Measurements from ENCODE around the gene CLMP. TPM values are rescaled to one million over a fixed set of nuclear protein-coding genes. Genes with fewer than 3 reads are reported as not detected.

CLMP gene
- total and polyA plus RNA-seq, 4 donors = 8.2 to 107 (median 47.4) TPM

DNA sequence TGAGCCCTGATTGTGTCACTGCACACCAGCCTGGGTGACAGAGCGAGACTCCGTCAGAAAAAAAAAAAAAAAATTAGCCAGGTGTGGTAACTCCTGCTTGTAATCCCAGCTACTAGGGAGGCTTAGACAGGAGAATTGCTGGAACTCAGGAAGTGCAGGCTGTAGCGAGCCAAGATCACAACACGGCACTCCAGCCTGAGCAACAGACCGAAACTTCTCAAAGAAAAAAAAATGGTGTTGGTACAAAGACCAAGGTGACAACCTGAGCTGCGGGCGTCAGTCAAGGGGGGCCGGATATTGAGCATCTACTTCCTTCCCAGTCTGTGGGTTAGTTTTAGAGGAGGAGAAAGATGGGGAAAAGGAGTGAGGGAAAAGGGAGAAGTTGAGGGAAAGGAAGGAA lies 84.7 kb downstream of the CLMP start:
- no peaks in the 10 kb centered on the region for H3K36me3 ChIP-seq (ENCODE audit: control insufficient read depth in 1 of 2, insufficient read depth in 2 of 2, low read length in 1 of 2)
- no peaks in the 10 kb centered on the region for H3K4me1 ChIP-seq (ENCODE audit: control insufficient read depth in 1 of 2, insufficient read depth in 2 of 2, low read length in 2 of 2)
- H3K27ac ChIP-seq (ENCODE audit: low read depth in 1 of 2, low read length in 2 of 2) = no peak overlapping the region
- intact Hi-C loops (cut with DNase I) = loop anchor here (2.0 to 5.0 kb wide), 3 partner anchors 82 to 132 kb away; partner anchors contain the start of gene CLMP (in 1 of the 2)
- ATAC-seq (ENCODE audit: low FRiP score) = no peak
- H3K9me3 ChIP-seq (ENCODE audit: control insufficient read depth, low read length) = no peaks in the 10 kb centered on the region
- no peak overlapping the region for H3K4me3 ChIP-seq (ENCODE audit: low read length in 2 of 2)
- H3K27me3 ChIP-seq (ENCODE audit: control insufficient read depth in 1 of 2, insufficient read depth in 2 of 2, low read length in 1 of 2) = no peaks in the 10 kb centered on the region
- no peak for DNase-seq
- 77 to 78% methylated on average over 8 of the region's 8 CpGs for WGBS, 2 donors

- ATAC-seq (ENCODE audit: low FRiP score) (no peak), DNase-seq (no peak)
- no peaks in the 10 kb centered on the region for H3K27me3 ChIP-seq (ENCODE audit: control insufficient read depth in 1 of 2, insufficient read depth in 2 of 2, low read length in 1 of 2)
- H3K27ac ChIP-seq (ENCODE audit: low read depth in 1 of 2, low read length in 2 of 2) = no peak overlapping the region
- WGBS, 2 donors = 82 to 94% methylated on average over 4 of the region's 4 CpGs
- H3K4me1 ChIP-seq (ENCODE audit: control insufficient read depth in 1 of 2, insufficient read depth in 2 of 2, low read length in 2 of 2) = no peaks in the 10 kb centered on the region
- intact Hi-C loops (cut with DNase I) = loop anchor here in 1 of 2 donors (10.0 kb wide), 1 partner anchor 367 kb away; no protein-coding TSS in a partner anchor
- H3K36me3 ChIP-seq (ENCODE audit: control insufficient read depth in 1 of 2, insufficient read depth in 2 of 2, low read length in 1 of 2) = no peaks in the 10 kb centered on the region
- H3K9me3 ChIP-seq (ENCODE audit: control insufficient read depth, low read length) = no peaks in the 10 kb centered on the region
- no peak overlapping the region for H3K4me3 ChIP-seq (ENCODE audit: low read length in 2 of 2)
Observed at GRCh38 chr11:123107945-123108495, 87.0 kb downstream of the CLMP start.

- Histone ChIP-seq H3K27ac (ENCODE audit: low read depth in 1 of 2, low read length in 2 of 2) (no peak overlapping the region), H3K27me3 (ENCODE audit: control insufficient read depth in 1 of 2, insufficient read depth in 2 of 2, low read length in 1 of 2) (no peaks in the 10 kb centered on the region), H3K36me3 (ENCODE audit: control insufficient read depth in 1 of 2, insufficient read depth in 2 of 2, low read length in 1 of 2) (no peaks in the 10 kb centered on the region), H3K9me3 (ENCODE audit: control insufficient read depth, low read length) (no peaks in the 10 kb centered on the region), H3K4me3 (ENCODE audit: low read length in 2 of 2) (no peak overlapping the region), H3K4me1 (ENCODE audit: control insufficient read depth in 1 of 2, insufficient read depth in 2 of 2, low read length in 2 of 2) (no peaks in the 10 kb centered on the region)
- DNase-seq = no peak
- intact Hi-C loops (cut with DNase I) = loop anchor here (5.0 to 10.0 kb wide), 4 partner anchors 143 to 373 kb away; no protein-coding TSS in a partner anchor
- WGBS, 2 donors = 95 to 100% methylated on average over 3 of the region's 3 CpGs
- ATAC-seq (ENCODE audit: low FRiP score) = no peak
Observed at GRCh38 chr11:123104697-123105096, 90.4 kb downstream of the CLMP start.

- WGBS, 2 donors = 46 to 49% methylated on average over 8 of the region's 8 CpGs
- intact Hi-C loops (cut with DNase I) = loop anchor here (2.0 to 10.0 kb wide), 5 partner anchors 143 to 374 kb away; no protein-coding TSS in a partner anchor
- Histone ChIP-seq H3K27ac (ENCODE audit: low read depth in 1 of 2, low read length in 2 of 2) (peak overlapping the region; percentile 22 to 82), H3K9me3 (ENCODE audit: control insufficient read depth, low read length) (no peaks in the 10 kb centered on the region), H3K4me1 (ENCODE audit: control insufficient read depth in 1 of 2, insufficient read depth in 2 of 2, low read length in 2 of 2) (no peaks in the 10 kb centered on the region), H3K4me3 (ENCODE audit: low read length in 2 of 2) (no peak overlapping the region), H3K36me3 (ENCODE audit: control insufficient read depth in 1 of 2, insufficient read depth in 2 of 2, low read length in 1 of 2) (no peaks in the 10 kb centered on the region), H3K27me3 (ENCODE audit: control insufficient read depth in 1 of 2, insufficient read depth in 2 of 2, low read length in 1 of 2) (no peaks in the 10 kb centered on the region)
- ATAC-seq (ENCODE audit: low FRiP score) = peak; percentile 84
- DNase-seq = peak in 1 of 2 donors; percentile 69
Observed at GRCh38 chr11:123103326-123103980, 91.6 kb downstream of the CLMP start.

- intact Hi-C loops (cut with DNase I) = loop anchor here (5.0 to 10.0 kb wide), 4 partner anchors 147 to 377 kb away; no protein-coding TSS in a partner anchor
- no peak for ATAC-seq (ENCODE audit: low FRiP score)
- no peak overlapping the region for H3K4me3 ChIP-seq (ENCODE audit: low read length in 2 of 2)
- no peak overlapping the region for H3K27ac ChIP-seq (ENCODE audit: low read depth in 1 of 2, low read length in 2 of 2)
- H3K27me3 ChIP-seq (ENCODE audit: control insufficient read depth in 1 of 2, insufficient read depth in 2 of 2, low read length in 1 of 2) = no peaks in the 10 kb centered on the region
- WGBS, 2 donors = 43 to 46% methylated on average over 7 of the region's 7 CpGs
- no peaks in the 10 kb centered on the region for H3K4me1 ChIP-seq (ENCODE audit: control insufficient read depth in 1 of 2, insufficient read depth in 2 of 2, low read length in 2 of 2)
- no peak for DNase-seq
- no peaks in the 10 kb centered on the region for H3K36me3 ChIP-seq (ENCODE audit: control insufficient read depth in 1 of 2, insufficient read depth in 2 of 2, low read length in 1 of 2)
- H3K9me3 ChIP-seq (ENCODE audit: control insufficient read depth, low read length) = no peaks in the 10 kb centered on the region
Observed at GRCh38 chr11:123100379-123101085, 94.5 kb downstream of the CLMP start.

GRCh38 chr11:123098990-123099389 lies 96.1 kb downstream of the CLMP start:
- WGBS, 2 donors = 60 to 94% methylated on average over 3 of the region's 3 CpGs
- intact Hi-C loops (cut with DNase I) = no loop called here
- H3K27ac ChIP-seq (ENCODE audit: low read depth in 1 of 2, low read length in 2 of 2) = no peak overlapping the region
- ATAC-seq (ENCODE audit: low FRiP score) = no peak
- H3K27me3 ChIP-seq (ENCODE audit: control insufficient read depth in 1 of 2, insufficient read depth in 2 of 2, low read length in 1 of 2) = no peaks in the 10 kb centered on the region
- no peak overlapping the region for H3K4me3 ChIP-seq (ENCODE audit: low read length in 2 of 2)
- H3K4me1 ChIP-seq (ENCODE audit: control insufficient read depth in 1 of 2, insufficient read depth in 2 of 2, low read length in 2 of 2) = no peaks in the 10 kb centered on the region
- H3K36me3 ChIP-seq (ENCODE audit: control insufficient read depth in 1 of 2, insufficient read depth in 2 of 2, low read length in 1 of 2) = no peaks in the 10 kb centered on the region
- DNase-seq = no peak
- H3K9me3 ChIP-seq (ENCODE audit: control insufficient read depth, low read length) = no peaks in the 10 kb centered on the region

- Histone ChIP-seq H3K36me3 (ENCODE audit: control insufficient read depth in 1 of 2, insufficient read depth in 2 of 2, low read length in 1 of 2) (no peaks in the 10 kb centered on the region), H3K27me3 (ENCODE audit: control insufficient read depth in 1 of 2, insufficient read depth in 2 of 2, low read length in 1 of 2) (no peaks in the 10 kb centered on the region), H3K27ac (ENCODE audit: low read depth in 1 of 2, low read length in 2 of 2) (no peak overlapping the region), H3K4me1 (ENCODE audit: control insufficient read depth in 1 of 2, insufficient read depth in 2 of 2, low read length in 2 of 2) (no peaks in the 10 kb centered on the region), H3K9me3 (ENCODE audit: control insufficient read depth, low read length) (no peaks in the 10 kb centered on the region), H3K4me3 (ENCODE audit: low read length in 2 of 2) (no peak overlapping the region)
- no peak for ATAC-seq (ENCODE audit: low FRiP score)
- intact Hi-C loops (cut with DNase I) = no loop called here
- WGBS, 2 donors = 94 to 98% methylated on average over 3 of the region's 3 CpGs
- no peak for DNase-seq
Observed at GRCh38 chr11:123093739-123094138, 101.3 kb downstream of the CLMP start.

- intact Hi-C loops (cut with DNase I) = no loop called here
- no peak for DNase-seq
- Histone ChIP-seq H3K4me3 (ENCODE audit: low read length in 2 of 2) (no peak overlapping the region), H3K4me1 (ENCODE audit: control insufficient read depth in 1 of 2, insufficient read depth in 2 of 2, low read length in 2 of 2) (no peaks in the 10 kb centered on the region), H3K27me3 (ENCODE audit: control insufficient read depth in 1 of 2, insufficient read depth in 2 of 2, low read length in 1 of 2) (no peaks in the 10 kb centered on the region), H3K36me3 (ENCODE audit: control insufficient read depth in 1 of 2, insufficient read depth in 2 of 2, low read length in 1 of 2) (no peaks in the 10 kb centered on the region), H3K9me3 (ENCODE audit: control insufficient read depth, low read length) (no peaks in the 10 kb centered on the region), H3K27ac (ENCODE audit: low read depth in 1 of 2, low read length in 2 of 2) (no peak overlapping the region)
- no peak for ATAC-seq (ENCODE audit: low FRiP score)
- 57 to 65% methylated on average over 6 of the region's 6 CpGs for WGBS, 2 donors
Observed at GRCh38 chr11:123091506-123091905, 103.5 kb downstream of the CLMP start.

All from aorta (tissue), 5 donors.